Stimulated activated naive CD4-positive, alpha-beta T cell treated with Interleukin-2 at 50 U/mL for 16 hours (primary cell): ENCODE measurements around the gene CFAP92.
A peak's percentile ranks its signal among the peaks of the same experiment; 100 is the strongest.

Experiments used
- DNase-seq: peaks from one replicate; lab custom pipeline; 2025; lab: John Stamatoyannopoulos, UW

The CFAP92 gene, protein sequence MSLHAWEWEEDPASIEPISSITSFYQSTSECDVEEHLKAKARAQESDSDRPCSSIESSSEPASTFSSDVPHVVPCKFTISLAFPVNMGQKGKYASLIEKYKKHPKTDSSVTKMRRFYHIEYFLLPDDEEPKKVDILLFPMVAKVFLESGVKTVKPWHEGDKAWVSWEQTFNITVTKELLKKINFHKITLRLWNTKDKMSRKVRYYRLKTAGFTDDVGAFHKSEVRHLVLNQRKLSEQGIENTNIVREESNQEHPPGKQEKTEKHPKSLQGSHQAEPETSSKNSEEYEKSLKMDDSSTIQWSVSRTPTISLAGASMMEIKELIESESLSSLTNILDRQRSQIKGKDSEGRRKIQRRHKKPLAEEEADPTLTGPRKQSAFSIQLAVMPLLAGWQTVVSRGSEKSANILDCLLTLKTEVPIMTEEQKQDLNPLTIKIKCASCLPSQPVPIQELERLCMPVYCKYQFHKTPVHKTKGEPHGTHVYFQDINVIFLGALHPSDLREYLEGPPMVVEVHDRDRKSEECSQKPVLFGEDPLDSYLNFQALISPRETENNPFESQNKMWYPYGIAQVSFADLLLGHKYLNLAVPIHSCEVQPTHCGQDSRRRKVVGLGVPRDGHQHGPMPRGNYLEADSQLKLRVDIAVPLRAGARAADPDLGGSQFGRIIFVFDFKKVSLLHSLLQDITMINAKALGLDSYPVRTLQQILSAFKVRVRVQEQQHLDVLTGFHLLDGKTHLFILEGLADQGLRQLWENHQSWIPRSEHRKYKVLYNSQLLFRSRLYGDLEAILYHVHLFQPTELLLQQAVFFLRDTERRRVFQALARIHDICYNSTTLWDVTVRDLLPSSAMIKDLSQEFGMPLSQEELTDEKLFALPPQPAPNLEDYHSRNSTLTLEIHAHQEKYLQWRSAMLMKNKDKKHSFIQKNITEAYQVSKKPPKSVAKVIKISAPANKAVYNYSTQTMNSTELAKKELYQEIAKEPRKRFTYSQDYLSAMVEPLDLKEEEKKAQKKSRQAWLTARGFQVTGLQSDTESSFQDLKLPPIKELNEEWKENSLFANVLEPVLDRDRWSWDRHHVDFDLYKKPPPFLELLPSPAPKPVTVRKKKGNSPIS

DNA sequence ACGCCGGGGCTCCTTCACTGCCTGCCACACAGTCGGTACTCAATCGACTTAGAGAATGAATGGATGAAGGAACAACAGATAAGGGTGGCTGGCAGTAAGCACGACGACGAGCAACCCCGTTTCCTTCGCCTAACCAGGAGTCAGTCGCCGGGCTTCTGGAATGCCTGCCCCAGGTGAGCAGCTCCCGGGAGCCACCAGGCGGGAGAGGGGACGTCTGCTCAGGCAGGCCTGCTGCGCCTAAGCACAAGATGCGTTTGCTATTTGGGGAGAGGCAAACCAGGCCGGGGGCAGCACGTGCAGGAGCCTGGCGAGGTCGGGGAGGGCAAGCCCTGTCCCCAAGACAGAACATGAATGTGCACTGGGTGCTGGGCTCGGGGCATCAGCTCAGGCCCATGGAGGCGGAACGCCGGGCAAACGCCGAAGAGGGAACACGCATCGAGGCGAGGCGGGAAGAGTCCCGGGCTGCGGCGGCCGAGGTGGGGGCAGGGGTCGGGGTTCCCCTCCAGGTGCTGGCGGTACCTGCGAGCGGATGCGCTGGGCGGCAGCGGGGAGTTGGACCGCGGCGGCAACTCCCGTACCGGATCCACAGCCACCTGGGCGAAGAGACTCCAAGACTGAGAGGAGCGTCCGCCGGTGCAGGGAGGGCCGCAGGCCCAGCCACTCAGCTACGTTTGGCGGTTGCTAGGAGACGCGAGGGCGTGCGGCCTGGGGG, at the start of gene CFAP92:
Gene CFAP92, minus strand, starts transcription at position 616 of the 712 bp plus-strand sequence. CDS start 772 bp downstream, outside the sequence.
- peak; percentile 84 for DNase-seq

- no peak for DNase-seq
These were observed 46.9 kb upstream of the CFAP92 start for GRCh38 chr3:129040579-129041300.

- DNase-seq, result no peak
These were observed 46.1 kb upstream of the CFAP92 start for GRCh38 chr3:129040039-129040336.

DNA sequence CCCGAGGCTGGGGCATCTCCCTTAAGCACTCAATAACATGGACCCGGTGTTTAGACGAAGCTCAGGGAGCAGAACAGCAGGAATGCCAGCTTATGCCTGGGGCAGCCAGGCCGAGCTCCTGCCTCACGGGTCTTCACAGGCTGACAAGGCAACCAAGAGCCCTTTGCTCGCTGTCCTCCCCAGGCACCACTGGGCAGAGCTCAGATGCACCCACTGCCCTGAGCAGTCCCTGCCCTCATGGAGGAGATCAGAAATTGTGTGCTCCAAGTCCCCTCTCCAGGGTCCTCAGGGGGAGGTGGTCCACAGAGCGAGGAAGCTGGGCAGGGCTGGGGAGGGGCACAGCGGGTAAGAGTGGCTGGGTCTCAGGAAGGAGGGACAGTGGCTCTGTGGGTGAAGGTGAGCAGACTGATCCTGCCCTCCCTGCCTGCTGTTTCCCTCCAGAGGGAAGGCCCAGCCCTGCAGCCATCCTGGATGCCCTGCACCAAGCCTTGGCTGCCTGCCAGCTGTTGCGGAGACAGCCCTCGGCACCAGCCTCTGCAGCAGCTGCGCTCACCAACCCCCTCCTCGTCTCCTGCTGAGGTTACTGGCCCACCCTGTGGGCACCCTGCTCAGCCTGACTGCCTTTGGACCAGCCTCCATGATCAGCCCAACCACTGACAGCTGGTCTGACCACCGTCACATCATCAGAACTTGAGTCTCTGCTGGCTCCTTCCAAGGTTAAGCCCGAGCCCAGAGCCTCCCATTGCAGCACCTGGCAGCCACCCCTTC, 45.6 kb upstream of the CFAP92 start:
- no peak for DNase-seq

- no peak for DNase-seq
These were observed 44.4 kb upstream of the CFAP92 start for GRCh38 chr3:129038121-129038855.

DNA sequence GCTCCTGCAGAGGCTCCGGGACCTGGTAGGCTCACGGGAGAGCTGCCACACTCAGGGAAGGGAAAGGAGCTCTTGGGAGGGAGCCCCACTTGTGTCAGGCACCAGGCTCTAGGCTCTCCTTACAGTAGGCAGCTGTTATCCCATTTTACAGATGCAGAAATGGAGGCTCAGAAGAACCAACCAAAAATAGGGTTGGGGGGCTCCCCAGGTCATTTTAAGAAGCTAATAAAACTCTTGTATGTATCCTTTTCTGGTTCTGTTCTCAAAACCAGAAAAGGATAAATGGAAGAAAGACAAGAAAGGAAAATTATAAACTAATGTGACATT, 43.2 kb upstream of the CFAP92 start:
- DNase-seq, result no peak

- no peak for DNase-seq
These were observed 42.6 kb upstream of the CFAP92 start for GRCh38 chr3:129036222-129037092.

GRCh38 chr3:129035360-129036221, 41.7 kb upstream of the CFAP92 start:
- DNase-seq, result no peak

DNA sequence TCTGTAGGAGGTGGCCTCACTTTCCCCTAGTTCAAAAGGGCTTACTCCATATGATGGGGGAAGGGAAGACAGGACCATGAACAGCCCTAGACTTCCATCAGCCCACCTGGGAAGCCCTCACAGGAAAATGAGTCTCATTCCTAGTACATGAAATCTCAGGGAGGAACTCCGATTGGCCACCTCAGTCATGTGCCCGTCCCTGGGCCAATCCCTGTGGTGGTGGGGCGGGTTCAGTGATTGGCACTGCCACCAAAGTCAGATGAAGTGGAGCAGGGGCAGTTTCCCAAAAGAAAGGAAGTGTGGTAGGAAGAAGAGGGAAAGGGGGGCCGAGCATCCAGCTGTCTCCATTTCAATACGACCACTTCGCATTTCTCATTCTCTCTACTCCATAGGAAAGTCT, 40.8 kb upstream of the CFAP92 start:
- DNase-seq, result no peak

- DNase-seq, result no peak
These were observed 39.9 kb upstream of the CFAP92 start for GRCh38 chr3:129033633-129034321.

- DNase-seq, result no peak
These were observed 39.3 kb upstream of the CFAP92 start for GRCh38 chr3:129033151-129033550.

- DNase-seq, result no peak
These were observed 38.8 kb upstream of the CFAP92 start for GRCh38 chr3:129032716-129033115.

GRCh38 chr3:129031476-129032215, 37.8 kb upstream of the CFAP92 start:
- no peak for DNase-seq

DNA sequence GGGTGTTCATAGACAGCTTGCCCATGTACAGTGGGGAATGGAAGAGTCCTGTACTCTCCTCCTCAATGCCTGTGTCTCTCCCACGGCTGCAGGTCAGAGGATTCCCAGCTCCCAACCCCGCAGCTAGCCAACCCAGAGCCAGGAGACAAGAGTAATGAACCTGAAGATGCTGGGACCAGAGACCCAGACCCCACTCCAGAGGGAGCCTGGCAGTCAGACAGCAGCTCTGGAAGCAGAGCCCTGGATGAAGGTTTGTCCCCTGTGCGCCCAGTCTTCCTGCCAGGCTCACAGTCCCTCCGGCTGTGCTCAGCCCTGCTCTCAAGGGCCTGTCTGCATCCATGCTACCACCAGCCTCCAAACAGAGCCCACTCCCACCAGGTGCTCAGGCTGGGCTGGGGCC, 36.7 kb upstream of the CFAP92 start:
- DNase-seq, result no peak

GRCh38 chr3:129028866-129029265, 35.0 kb upstream of the CFAP92 start:
- no peak for DNase-seq

DNA sequence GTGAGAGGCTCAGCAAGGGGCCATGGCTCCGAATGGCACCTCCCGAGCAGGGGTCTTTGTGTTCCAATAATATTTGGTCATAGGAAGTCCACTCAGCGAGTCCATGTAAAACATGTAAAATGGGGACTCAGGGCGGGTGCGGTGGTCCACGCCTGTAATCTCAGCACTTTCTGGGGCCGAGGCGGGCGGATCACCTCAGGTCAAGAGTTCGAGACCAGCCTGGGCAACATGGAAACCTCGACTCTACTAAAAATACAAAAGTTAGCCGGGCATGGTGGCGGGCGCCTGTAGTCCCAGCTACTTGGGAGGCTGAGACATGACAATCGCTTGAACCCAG, 33.6 kb upstream of the CFAP92 start:
- no peak for DNase-seq
